ENCODE measurements around the gene SH3GL2.
A peak's percentile ranks its signal among the peaks of the same experiment; 100 is the strongest.

Gene SH3GL2

GRCh38 chr9:17656889-17657288 is 78.0 kb downstream of the SH3GL2 start:
- no peak for TF ChIP-seq POLR2A (IDR thresholded peaks at IDR 0.05; ENCODE audit: low read depth, low read length)
- DNase-seq (ENCODE audit: insufficient read length, low spot score) (no peak), FAIRE-seq (no peak)

DNA sequence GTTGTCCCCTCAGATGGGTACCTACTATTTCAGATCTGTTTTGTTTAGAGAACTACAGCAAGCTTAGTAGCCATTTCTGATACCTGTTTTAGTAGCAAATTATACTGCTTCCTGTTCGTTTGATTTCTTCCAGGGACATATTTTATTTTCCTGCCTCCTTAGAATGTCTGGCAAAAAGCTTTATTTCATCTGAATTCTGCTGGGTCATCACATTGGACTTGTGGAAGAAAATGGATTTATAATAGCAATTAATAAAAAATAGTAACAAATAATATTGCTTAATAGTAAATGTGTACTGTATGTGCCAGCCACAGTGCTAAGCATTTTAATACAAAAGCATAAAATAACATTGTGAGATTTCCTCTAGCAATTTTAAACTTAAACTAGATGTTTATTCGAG is 79.4 kb downstream of the SH3GL2 start:
- no peak for DNase-seq (ENCODE audit: insufficient read length, low spot score)
- no peak for FAIRE-seq
- no peak for TF ChIP-seq POLR2A (IDR thresholded peaks at IDR 0.05; ENCODE audit: low read depth, low read length)

- FAIRE-seq (no peak), DNase-seq (ENCODE audit: insufficient read length, low spot score) (no peak)
Observed at GRCh38 chr9:17660158-17660557, 81.3 kb downstream of the SH3GL2 start.

DNA sequence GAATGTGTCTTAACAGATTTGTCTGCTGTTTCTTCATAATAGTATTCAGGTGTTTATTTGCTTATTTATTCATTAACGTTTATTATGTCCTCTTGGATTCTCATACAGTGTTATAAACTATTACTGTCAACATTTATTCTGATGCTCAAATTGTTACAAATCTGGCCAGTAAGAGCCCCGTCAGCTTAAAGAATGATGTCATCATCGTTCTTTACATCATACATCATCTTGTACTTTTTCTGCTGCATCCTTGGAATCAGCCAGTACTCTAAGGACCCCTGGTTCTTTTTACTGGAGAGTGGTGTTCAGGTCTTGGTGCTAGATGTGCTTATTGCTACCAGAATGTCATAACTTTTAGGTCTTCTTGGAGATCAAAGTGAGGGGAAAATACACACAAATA is 86.6 kb downstream of the SH3GL2 start:
- DNase-seq (ENCODE audit: insufficient read length, low spot score), result no peak
- TF ChIP-seq POLR2A (IDR thresholded peaks at IDR 0.05; ENCODE audit: low read depth, low read length), result no peak
- no peak for FAIRE-seq

More at GRCh38 chr9:17660158-17660557, 81.3 kb downstream of the SH3GL2 start:
- no peak for TF ChIP-seq POLR2A (IDR thresholded peaks at IDR 0.05; ENCODE audit: low read depth, low read length)

DNA sequence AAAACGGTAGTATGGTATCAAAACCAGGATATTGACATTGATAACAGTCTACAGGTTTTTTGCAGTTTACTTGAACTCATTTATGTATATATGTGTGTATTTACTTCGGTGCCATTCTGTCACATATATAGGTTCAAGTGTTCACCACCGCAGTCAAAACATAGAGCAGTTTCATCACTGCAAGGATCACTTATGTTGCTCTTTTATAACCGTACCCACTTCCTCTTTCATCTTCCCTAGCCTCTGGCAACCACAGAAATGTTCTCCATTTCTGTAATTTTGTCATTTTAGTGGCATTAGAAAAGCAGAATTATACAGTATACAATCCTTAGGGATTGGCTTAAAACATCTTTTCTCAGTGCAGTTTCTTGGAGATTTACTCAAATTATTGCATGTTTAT is 90.3 kb downstream of the SH3GL2 start:
- DNase-seq (ENCODE audit: insufficient read length, low spot score) (no peak), FAIRE-seq (no peak)
- TF ChIP-seq POLR2A (IDR thresholded peaks at IDR 0.05; ENCODE audit: low read depth, low read length), result no peak

GRCh38 chr9:17682684-17683083 is 103.8 kb downstream of the SH3GL2 start:
- no peak for TF ChIP-seq POLR2A (IDR thresholded peaks at IDR 0.05; ENCODE audit: low read depth, low read length)
- no peak for FAIRE-seq
- no peak for DNase-seq (ENCODE audit: insufficient read length, low spot score)

- no peak for FAIRE-seq
- TF ChIP-seq POLR2A (IDR thresholded peaks at IDR 0.05; ENCODE audit: low read depth, low read length), result no peak
- DNase-seq (ENCODE audit: insufficient read length, low spot score), result no peak
Observed at GRCh38 chr9:17688834-17689233, 110.0 kb downstream of the SH3GL2 start.

DNA sequence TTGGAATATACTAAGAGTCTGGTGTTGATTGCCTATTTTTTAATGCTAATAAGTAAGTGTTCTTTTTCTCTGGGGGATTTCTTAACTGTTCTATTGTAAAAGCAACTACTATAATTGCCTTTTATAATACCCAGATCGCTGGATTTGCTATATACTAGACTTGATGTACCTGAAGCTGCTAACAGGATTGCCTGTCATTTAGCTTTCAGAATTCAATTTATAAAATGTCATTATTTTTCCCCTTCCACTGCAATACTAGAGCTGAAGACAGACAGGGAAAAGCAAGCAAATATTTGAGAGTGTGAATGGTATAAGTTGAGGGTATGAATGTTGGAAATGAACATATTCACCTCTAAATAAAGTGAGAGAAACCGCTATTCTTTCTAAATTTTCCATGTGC is 115.5 kb downstream of the SH3GL2 start:
- no peak for TF ChIP-seq POLR2A (IDR thresholded peaks at IDR 0.05; ENCODE audit: low read depth, low read length)
- DNase-seq (ENCODE audit: insufficient read length, low spot score) (no peak), FAIRE-seq (no peak)

- DNase-seq (ENCODE audit: insufficient read length, low spot score), result no peak
- no peak for FAIRE-seq
- TF ChIP-seq POLR2A (IDR thresholded peaks at IDR 0.05; ENCODE audit: low read depth, low read length), result no peak
Observed at GRCh38 chr9:17695482-17695881, 116.6 kb downstream of the SH3GL2 start.

DNA sequence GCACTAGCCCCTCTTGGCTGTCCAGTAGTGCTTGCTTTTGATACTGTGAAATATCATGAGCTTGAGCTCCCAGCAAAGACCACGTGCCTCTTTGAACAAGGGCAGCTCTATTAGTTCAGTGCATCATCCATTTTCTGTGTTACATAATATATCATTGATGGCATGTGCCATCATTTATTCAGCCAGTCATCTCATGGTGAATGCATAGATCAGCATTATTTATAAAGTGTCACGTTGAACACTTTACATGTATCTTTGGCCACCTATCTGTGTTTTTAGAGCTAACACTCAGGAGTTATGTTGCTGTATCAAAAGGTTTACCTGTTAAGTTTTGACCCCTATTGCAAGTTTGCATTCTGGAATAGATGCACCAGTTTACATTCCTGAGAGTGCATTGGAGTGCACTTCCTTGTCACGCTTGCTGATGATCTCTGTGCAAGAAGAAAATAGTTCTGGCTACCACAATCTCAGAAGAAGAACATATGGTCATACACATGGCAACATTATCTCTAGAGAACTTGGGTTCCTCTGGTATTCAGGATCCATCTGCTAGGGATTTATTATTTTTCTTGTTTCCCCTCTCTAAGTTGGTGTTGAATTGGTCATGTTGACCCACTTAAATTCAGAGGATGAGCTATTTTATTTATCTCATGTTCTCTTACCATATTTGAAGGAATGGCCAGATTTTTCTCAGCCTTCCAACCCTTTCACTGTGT is 120.9 kb downstream of the SH3GL2 start:
- no peak for DNase-seq (ENCODE audit: insufficient read length, low spot score)
- no peak for FAIRE-seq

DNA sequence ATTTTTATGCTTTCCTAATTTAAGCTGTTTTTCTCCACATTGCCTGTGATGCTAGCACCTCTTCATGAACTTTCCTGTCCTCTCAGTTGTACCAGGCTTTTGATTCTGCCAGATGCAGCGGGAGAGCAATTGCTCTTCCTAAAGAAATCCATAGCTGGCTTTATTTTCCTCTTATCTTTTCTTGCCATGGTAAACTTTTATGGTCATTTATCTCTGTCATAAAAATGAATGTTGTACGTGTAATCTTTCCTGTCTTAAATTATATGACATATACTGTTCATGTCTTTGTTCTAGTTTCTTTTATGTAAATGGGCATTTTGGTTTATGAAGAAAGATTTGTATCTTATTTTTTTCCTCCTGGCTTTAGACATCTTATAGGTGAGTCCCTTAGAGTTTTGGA is 127.5 kb downstream of the SH3GL2 start:
- FAIRE-seq (no peak), DNase-seq (ENCODE audit: insufficient read length, low spot score) (no peak)

More for the DNA sequence above, 120.9 kb downstream of the SH3GL2 start:
- TF ChIP-seq POLR2A (IDR thresholded peaks at IDR 0.05; ENCODE audit: low read depth, low read length), result no peak

GRCh38 chr9:17719053-17719452 is 140.2 kb downstream of the SH3GL2 start:
- FAIRE-seq (no peak), DNase-seq (ENCODE audit: insufficient read length, low spot score) (no peak)
- TF ChIP-seq POLR2A (IDR thresholded peaks at IDR 0.05; ENCODE audit: low read depth, low read length), result no peak

More for the DNA sequence above, 127.5 kb downstream of the SH3GL2 start:
- no peak for TF ChIP-seq POLR2A (IDR thresholded peaks at IDR 0.05; ENCODE audit: low read depth, low read length)

DNA sequence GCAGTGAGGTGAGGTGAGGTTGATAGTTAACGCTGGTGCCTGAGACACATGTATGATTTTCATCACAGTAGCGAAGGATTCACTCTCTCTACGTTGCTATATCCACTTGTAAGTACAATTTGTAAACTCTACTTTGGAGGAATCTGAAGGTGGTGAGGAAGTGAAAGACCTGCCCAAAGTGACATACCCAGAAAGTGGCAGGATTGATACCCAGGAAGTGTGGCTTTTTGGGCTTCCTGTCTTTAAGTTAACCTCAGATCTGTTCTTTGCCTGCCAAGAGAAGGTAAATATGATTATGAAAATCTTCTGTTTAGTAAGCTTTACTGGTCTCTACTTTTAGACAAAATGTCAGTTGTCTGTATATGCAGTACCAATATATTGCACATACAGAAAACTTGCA is 143.1 kb downstream of the SH3GL2 start:
- TF ChIP-seq POLR2A (IDR thresholded peaks at IDR 0.05; ENCODE audit: low read depth, low read length), result no peak
- DNase-seq (ENCODE audit: insufficient read length, low spot score) (no peak), FAIRE-seq (no peak)

- no peak for DNase-seq (ENCODE audit: insufficient read length, low spot score)
- FAIRE-seq, result peak; percentile 23
- no peak for TF ChIP-seq POLR2A (IDR thresholded peaks at IDR 0.05; ENCODE audit: low read depth, low read length)
Observed at GRCh38 chr9:17723656-17724055, 144.8 kb downstream of the SH3GL2 start.

- no peak for DNase-seq (ENCODE audit: insufficient read length, low spot score)
- FAIRE-seq, result no peak
- TF ChIP-seq POLR2A (IDR thresholded peaks at IDR 0.05; ENCODE audit: low read depth, low read length), result no peak
Observed at GRCh38 chr9:17725399-17726010, 146.6 kb downstream of the SH3GL2 start.
